ENCODE measurements around the gene SLC52A1.

GRCh38 chr17:5000237-5000639 is 35.0 kb downstream of the SLC52A1 start:
- TF ChIP-seq CTCF (IDR thresholded peaks at IDR 0.05): no peak
- peak; percentile 69 to 71 for TF ChIP-seq POLR2AphosphoS5 (IDR thresholded peaks at IDR 0.05)
- peak; percentile 67 for TF ChIP-seq POLR2A (IDR thresholded peaks at IDR 0.05; ENCODE audit: low read depth)
- no peak for TF ChIP-seq EP300 (IDR thresholded peaks at IDR 0.05)

Measured in esophagus muscularis mucosa (tissue), 4 donors.